ENCODE results near the gene STIP1. TPM values are rescaled to one million over a fixed set of nuclear protein-coding genes. Genes with fewer than 3 reads are reported as not detected.

The STIP1 gene
- polyA plus RNA-seq, 1 donor from 2014 or later, result 161 TPM

DNA sequence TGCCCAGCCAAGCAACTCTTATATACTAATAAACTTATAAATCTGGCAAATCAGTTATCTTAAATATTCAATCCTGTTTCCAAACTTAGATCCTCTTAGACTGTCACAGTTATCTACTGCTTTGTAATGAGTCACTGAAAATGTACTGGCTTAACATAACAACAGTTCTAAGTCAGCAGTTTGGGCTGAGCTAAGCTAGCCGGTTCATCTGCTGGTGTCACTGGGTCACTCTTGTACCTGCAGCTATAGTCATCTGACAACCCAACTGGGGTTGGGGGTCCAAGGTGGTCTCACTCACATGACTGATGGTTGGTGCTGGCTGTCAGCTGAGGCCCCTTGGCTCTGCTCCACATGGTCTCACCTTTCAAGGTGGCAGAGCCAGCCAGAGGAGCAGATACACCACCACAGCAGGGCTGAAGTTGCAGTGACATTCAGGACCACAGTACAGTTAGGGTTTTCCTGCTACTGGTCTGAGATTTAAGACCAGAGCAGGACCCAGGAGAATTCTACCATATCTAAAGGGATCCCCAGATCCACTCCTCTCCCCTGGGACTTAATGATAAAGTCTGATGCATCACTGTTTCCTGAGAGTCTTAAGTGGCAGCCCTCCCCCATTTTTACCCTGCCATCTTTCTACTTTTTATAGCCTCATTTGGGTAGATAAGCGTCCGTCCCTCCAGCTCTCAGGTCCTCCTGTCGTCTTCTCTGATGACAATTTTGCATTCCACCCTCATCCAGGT, 12.2 kb upstream of the STIP1 start:
- Histone ChIP-seq H3K36me3 (ENCODE audit: insufficient read depth, low read length) (no peaks in the 10 kb centered on the region), H3K4me2 (ENCODE audit: low read length) (no peak overlapping the region), H3K9ac (ENCODE audit: low read length) (no peak overlapping the region), H4K20me1 (ENCODE audit: insufficient read depth) (no peaks in the 10 kb centered on the region), H3K4me3 (ENCODE audit: low read length) (no peak overlapping the region), H3K9me3 (ENCODE audit: low read length) (no peaks in the 10 kb centered on the region), H3K9me2 (ENCODE audit: insufficient read depth, low read length) (no peaks in the 10 kb centered on the region), H2AFZ (ENCODE audit: low read depth, low read length) (no peak overlapping the region), H3K27ac (ENCODE audit: low read length) (no peak overlapping the region), H3K79me2 (replicated peaks; ENCODE audit: insufficient read depth, low read length) (no peaks in the 10 kb centered on the region), H3F3A (ENCODE audit: insufficient read depth, low read length, poor library complexity, severe bottlenecking) (no peaks in the 10 kb centered on the region), H3K27me3 (ENCODE audit: insufficient read depth, low read depth, low read length) (no peaks in the 10 kb centered on the region)
- TF ChIP-seq MXI1 (conservative IDR thresholded peaks at IDR 0.05; ENCODE audit: poor library complexity, severe bottlenecking), result no peak
- TF ChIP-seq RAD21 (conservative IDR thresholded peaks at IDR 0.05), result no peak
- no peak for TF ChIP-seq EP300 (conservative IDR thresholded peaks at IDR 0.05; ENCODE audit: poor library complexity, severe bottlenecking)
- TF ChIP-seq TAF1 (IDR thresholded peaks at IDR 0.05; ENCODE audit: low read depth), result no peak
- TF ChIP-seq EZH2 (IDR thresholded peaks at IDR 0.05; ENCODE audit: borderline replicate concordance, insufficient read depth, low read length, poor library complexity, severe bottlenecking), result no peak
- TF ChIP-seq SMC3 (conservative IDR thresholded peaks at IDR 0.05; ENCODE audit: poor library complexity), result no peak
- TF ChIP-seq, protein P1, sequence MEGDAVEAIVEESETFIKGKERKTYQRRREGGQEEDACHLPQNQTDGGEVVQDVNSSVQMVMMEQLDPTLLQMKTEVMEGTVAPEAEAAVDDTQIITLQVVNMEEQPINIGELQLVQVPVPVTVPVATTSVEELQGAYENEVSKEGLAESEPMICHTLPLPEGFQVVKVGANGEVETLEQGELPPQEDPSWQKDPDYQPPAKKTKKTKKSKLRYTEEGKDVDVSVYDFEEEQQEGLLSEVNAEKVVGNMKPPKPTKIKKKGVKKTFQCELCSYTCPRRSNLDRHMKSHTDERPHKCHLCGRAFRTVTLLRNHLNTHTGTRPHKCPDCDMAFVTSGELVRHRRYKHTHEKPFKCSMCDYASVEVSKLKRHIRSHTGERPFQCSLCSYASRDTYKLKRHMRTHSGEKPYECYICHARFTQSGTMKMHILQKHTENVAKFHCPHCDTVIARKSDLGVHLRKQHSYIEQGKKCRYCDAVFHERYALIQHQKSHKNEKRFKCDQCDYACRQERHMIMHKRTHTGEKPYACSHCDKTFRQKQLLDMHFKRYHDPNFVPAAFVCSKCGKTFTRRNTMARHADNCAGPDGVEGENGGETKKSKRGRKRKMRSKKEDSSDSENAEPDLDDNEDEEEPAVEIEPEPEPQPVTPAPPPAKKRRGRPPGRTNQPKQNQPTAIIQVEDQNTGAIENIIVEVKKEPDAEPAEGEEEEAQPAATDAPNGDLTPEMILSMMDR (IDR thresholded peaks at IDR 0.05; ENCODE audit: poor library complexity, severe bottlenecking), result no peak
- TF ChIP-seq POLR2AphosphoS5 (IDR thresholded peaks at IDR 0.05), result no peak
- TF ChIP-seq, protein P2, sequence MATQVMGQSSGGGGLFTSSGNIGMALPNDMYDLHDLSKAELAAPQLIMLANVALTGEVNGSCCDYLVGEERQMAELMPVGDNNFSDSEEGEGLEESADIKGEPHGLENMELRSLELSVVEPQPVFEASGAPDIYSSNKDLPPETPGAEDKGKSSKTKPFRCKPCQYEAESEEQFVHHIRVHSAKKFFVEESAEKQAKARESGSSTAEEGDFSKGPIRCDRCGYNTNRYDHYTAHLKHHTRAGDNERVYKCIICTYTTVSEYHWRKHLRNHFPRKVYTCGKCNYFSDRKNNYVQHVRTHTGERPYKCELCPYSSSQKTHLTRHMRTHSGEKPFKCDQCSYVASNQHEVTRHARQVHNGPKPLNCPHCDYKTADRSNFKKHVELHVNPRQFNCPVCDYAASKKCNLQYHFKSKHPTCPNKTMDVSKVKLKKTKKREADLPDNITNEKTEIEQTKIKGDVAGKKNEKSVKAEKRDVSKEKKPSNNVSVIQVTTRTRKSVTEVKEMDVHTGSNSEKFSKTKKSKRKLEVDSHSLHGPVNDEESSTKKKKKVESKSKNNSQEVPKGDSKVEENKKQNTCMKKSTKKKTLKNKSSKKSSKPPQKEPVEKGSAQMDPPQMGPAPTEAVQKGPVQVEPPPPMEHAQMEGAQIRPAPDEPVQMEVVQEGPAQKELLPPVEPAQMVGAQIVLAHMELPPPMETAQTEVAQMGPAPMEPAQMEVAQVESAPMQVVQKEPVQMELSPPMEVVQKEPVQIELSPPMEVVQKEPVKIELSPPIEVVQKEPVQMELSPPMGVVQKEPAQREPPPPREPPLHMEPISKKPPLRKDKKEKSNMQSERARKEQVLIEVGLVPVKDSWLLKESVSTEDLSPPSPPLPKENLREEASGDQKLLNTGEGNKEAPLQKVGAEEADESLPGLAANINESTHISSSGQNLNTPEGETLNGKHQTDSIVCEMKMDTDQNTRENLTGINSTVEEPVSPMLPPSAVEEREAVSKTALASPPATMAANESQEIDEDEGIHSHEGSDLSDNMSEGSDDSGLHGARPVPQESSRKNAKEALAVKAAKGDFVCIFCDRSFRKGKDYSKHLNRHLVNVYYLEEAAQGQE (IDR thresholded peaks at IDR 0.05; ENCODE audit: borderline replicate concordance), result no peak

- no peaks in the 10 kb centered on the region for H3F3A ChIP-seq (ENCODE audit: insufficient read depth, low read length, poor library complexity, severe bottlenecking)
- H3K36me3 ChIP-seq (ENCODE audit: insufficient read depth, low read length), result no peaks in the 10 kb centered on the region
- H3K79me2 ChIP-seq (replicated peaks; ENCODE audit: insufficient read depth, low read length), result no peaks in the 10 kb centered on the region
- H3K9ac ChIP-seq (ENCODE audit: low read length), result no peak overlapping the region
- no peak overlapping the region for H3K27ac ChIP-seq (ENCODE audit: low read length)
- no peaks in the 10 kb centered on the region for H3K9me2 ChIP-seq (ENCODE audit: insufficient read depth, low read length)
- no peaks in the 10 kb centered on the region for H3K27me3 ChIP-seq (ENCODE audit: insufficient read depth, low read depth, low read length)
- H2AFZ ChIP-seq (ENCODE audit: low read depth, low read length), result no peak overlapping the region
- no peak for TF ChIP-seq TAF1 (IDR thresholded peaks at IDR 0.05; ENCODE audit: low read depth)
- TF ChIP-seq EZH2 (IDR thresholded peaks at IDR 0.05; ENCODE audit: borderline replicate concordance, insufficient read depth, low read length, poor library complexity, severe bottlenecking), result no peak
- no peak for TF ChIP-seq RAD21 (conservative IDR thresholded peaks at IDR 0.05)
- no peaks in the 10 kb centered on the region for H4K20me1 ChIP-seq (ENCODE audit: insufficient read depth)
- no peak overlapping the region for H3K4me2 ChIP-seq (ENCODE audit: low read length)
- no peaks in the 10 kb centered on the region for H3K9me3 ChIP-seq (ENCODE audit: low read length)
- H3K4me3 ChIP-seq (ENCODE audit: low read length), result no peak overlapping the region
These were observed 9.2 kb upstream of the STIP1 start for GRCh38 chr11:64176751-64177150.
